ENCODE data around the gene MSI2. TPM values are rescaled to one million over a fixed set of nuclear protein-coding genes. Genes with fewer than 3 reads are reported as not detected.

Gene MSI2
- total and polyA plus RNA-seq, 12 donors: 25.5 to 135 (median 121) TPM

- TF ChIP-seq CTCF (IDR thresholded peaks at IDR 0.05): no peak
- Histone ChIP-seq H3K4me3 (no peak overlapping the region), H3K9me3 (no peaks in the 10 kb centered on the region), H3K27ac (no peak overlapping the region), H3K4me1 (no peaks in the 10 kb centered on the region), H3K36me3 (peaks cover 0 to 8% (median 0%) of the 10 kb centered on the region in 9 donors), H3K27me3 (no peaks in the 10 kb centered on the region)
- ATAC-seq (no peak), DNase-seq (no peak)
- intact Hi-C loops (cut with DNase I): no loop called here
- 86 to 87% methylated on average over 4 of the region's 4 CpGs for WGBS, 2 donors
Observed at GRCh38 chr17:57652811-57653210, 396.5 kb downstream of the MSI2 start.

- no peaks in the 10 kb centered on the region for H3K4me1 ChIP-seq
- no peaks in the 10 kb centered on the region for H3K27me3 ChIP-seq
- intact Hi-C loops (cut with DNase I): no loop called here
- DNase-seq: no peak
- H3K27ac ChIP-seq: no peak overlapping the region
- no peak for TF ChIP-seq CTCF (IDR thresholded peaks at IDR 0.05)
- no peaks in the 10 kb centered on the region for H3K9me3 ChIP-seq
- WGBS, 2 donors: 77 to 78% methylated on average over 7 of the region's 7 CpGs
- H3K4me3 ChIP-seq: no peak overlapping the region
- no peak for ATAC-seq
- H3K36me3 ChIP-seq: peaks cover 0 to 11% (median 0%) of the 10 kb centered on the region in 9 donors
Observed at GRCh38 chr17:57653279-57653678, 397.0 kb downstream of the MSI2 start.

- no peak overlapping the region for H3K4me3 ChIP-seq
- no peak for ATAC-seq
- H3K27me3 ChIP-seq: no peaks in the 10 kb centered on the region
- H3K27ac ChIP-seq: no peak overlapping the region
- no peaks in the 10 kb centered on the region for H3K4me1 ChIP-seq
- 91 to 98% methylated on average over 11 of the region's 11 CpGs for WGBS, 2 donors
- H3K9me3 ChIP-seq: no peaks in the 10 kb centered on the region
- no peak for TF ChIP-seq CTCF (IDR thresholded peaks at IDR 0.05)
- H3K36me3 ChIP-seq: peaks cover 0 to 11% (median 0%) of the 10 kb centered on the region in 9 donors
- no peak for DNase-seq
- intact Hi-C loops (cut with DNase I): no loop called here
Observed at GRCh38 chr17:57654040-57654775, 397.9 kb downstream of the MSI2 start.

GRCh38 chr17:57655553-57655952, 399.2 kb downstream of the MSI2 start:
- no peaks in the 10 kb centered on the region for H3K4me1 ChIP-seq
- no peak overlapping the region for H3K4me3 ChIP-seq
- no peak for TF ChIP-seq CTCF (IDR thresholded peaks at IDR 0.05)
- intact Hi-C loops (cut with DNase I): no loop called here
- WGBS, 2 donors: 96 to 97% methylated on average over 6 of the region's 6 CpGs
- H3K9me3 ChIP-seq: no peaks in the 10 kb centered on the region
- ATAC-seq (no peak), DNase-seq (no peak)
- no peaks in the 10 kb centered on the region for H3K27me3 ChIP-seq
- peaks cover 0 to 8% (median 0%) of the 10 kb centered on the region in 9 donors for H3K36me3 ChIP-seq
- no peak overlapping the region for H3K27ac ChIP-seq
